ENCODE data around the gene ABAT.
"Not testable (repeated sequence)": the region's sequence is repeated elsewhere in the genome, so short reads cannot be mapped to it uniquely, and the experiment has no call there.

ABAT gene

GRCh38 chr16:8648877-8649276 is 25.5 kb upstream of the ABAT start:
- no peak for DNase-seq (ENCODE audit: extremely low read depth in 1 of 2, low read depth in 1 of 2)

GRCh38 chr16:8649829-8650554 is 24.4 kb upstream of the ABAT start:
- no peak for DNase-seq (ENCODE audit: extremely low read depth in 1 of 2, low read depth in 1 of 2)

DNA sequence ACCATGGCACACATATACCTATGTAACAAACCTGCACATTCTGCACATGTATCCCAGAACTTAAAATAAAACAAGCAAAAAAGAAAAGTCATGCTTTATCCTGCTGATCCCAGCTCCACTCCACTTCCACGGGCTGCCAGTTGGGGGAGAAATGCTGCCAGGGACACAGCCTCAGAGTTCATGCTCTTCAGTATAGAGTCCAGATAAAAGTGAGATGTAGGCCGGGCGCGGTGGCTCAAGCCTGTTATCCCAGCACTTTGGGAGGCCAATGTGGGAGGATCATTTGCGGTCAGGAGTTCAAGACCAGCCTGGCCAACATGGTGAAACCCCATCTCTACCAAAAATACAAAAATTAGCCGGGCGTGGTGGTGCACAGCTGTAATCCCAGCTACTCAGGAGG is 22.5 kb upstream of the ABAT start:
- DNase-seq (ENCODE audit: extremely low read depth in 1 of 2, low read depth in 1 of 2), result not testable (repeated sequence)

DNA sequence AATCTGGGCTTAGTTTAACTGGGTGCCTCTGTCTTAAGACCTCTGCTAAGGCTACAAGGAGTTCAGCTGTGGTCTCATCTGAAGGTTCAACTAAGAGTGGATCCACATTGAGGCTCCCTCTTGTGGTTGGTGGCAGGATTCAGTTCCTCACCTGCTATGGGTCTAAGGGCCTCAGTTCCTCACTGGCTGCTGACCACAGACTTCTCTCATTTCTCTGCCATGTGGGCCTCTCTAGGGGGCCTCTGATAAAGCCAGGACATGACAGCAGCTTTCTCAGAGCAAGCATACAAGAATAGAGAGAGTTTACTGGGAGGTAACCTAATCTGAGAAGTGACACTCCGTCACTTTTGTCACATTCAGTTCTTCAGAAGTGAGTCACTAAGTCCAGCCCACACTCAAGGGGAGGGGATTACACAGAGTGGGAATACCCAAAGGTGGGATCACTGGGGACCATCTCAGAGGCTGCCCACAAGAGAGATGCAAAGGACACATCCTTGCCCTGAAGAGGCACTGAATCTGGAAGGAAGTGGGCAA is 19.2 kb upstream of the ABAT start:
- peak in 1 of 2 donors; percentile 53 for DNase-seq (ENCODE audit: extremely low read depth in 1 of 2, low read depth in 1 of 2)

- no peak for DNase-seq (ENCODE audit: extremely low read depth in 1 of 2, low read depth in 1 of 2)
These were observed 18.0 kb upstream of the ABAT start for GRCh38 chr16:8656376-8656775.

GRCh38 chr16:8660841-8661301 is 13.5 kb upstream of the ABAT start:
- DNase-seq (ENCODE audit: extremely low read depth in 1 of 2, low read depth in 1 of 2), result peak in 1 of 2 donors; percentile 31

DNA sequence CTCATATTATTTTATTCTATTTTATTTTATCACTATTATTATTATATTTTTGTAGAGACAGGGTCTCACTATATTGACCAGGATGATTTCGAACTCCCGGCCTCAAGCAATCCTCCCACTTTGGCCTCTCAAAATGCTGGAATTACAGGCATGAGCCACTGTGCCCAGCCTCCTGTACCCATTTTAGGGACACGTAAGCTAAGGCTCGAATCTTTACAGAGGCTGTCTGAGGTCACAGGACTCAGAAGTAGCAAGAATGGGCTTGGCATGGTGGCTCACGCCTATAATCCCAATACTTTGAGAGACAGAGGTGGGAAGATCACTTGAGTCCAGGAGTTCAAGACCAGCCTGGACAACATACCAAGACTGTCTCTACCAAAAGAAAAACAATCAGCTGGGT is 12.7 kb upstream of the ABAT start:
- no peak for DNase-seq (ENCODE audit: extremely low read depth in 1 of 2, low read depth in 1 of 2)

DNA sequence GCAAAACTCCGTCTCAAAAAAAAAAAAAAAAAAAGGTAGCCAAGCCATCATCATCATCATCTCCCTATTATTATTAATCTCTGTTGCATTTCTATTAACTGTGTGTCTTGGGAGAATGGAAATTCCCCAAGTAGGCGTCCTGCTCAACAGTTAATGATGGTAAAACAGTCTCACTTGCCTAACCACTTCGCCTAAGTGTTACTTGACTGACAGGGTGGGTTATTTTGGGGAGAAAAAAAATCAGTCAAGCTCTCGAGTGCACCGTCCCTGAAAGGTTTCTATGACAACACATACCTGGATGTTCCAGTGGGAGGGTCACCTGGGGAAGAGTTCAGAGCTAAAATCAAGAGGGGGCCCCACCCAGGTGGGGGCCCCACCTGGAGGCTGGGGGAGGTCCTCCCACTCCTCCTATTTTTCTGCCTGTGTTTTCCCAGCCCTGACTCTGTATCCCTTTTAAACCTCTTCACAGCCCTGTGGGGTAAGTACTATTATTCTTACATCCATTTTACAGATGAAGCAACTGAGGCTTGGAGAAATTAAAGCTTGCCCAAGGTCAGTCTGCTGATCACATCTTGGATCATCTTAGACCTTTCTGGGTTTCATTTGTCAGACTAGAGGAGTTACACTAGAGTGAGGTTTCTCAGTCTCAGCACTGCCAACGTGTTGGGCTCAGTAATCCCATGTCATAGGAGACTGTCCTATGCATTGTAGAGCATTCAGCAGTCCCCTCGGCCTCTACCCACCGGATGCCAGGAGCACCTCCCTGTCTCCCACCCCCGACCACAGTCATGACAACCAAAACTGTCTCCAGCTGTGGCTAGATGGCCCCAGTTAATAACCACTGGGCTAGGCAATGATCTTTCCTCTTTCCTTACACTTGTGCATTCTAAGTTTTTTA is 11.0 kb upstream of the ABAT start:
- DNase-seq (ENCODE audit: extremely low read depth in 1 of 2, low read depth in 1 of 2), result no peak

DNA sequence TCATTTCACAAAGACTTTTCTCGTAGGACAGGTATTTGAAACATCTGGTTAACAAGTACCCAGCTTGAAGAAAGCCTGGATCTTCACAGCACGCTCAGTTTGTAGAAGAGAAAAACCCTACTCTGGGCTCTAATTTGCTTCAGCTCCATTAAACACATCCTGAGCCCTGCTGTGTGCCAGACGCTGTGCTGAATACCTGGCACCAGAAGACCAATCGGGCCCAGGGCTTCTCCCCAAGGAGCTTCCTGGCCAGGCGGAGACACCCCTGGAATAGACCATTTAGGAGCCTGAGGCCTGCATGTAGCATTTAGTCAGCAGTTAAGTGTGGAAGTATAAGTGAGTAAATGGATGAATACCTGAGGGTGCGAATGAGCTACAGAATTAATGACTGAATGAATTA is 8.9 kb upstream of the ABAT start:
- DNase-seq (ENCODE audit: extremely low read depth in 1 of 2, low read depth in 1 of 2), result no peak

DNA sequence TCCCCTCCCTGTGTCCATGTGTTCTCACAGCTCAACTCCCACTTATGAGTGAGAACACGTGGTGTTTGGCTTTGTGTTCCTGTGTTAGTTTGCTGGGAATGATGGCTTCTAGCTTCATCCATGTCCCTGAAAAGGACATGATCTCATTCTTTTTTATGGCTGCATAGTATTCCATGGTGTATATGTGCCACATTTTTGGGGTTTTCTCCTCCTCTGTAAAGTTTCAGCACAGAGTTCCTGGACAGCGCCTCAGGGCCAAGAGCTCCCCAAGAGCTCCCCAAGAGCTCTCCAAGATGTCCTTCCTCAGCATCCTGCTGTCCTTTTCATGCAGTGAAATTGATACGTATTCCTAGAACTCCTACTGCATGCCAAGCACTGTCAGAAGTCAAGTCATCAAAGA is 6.9 kb upstream of the ABAT start:
- no peak for DNase-seq (ENCODE audit: extremely low read depth in 1 of 2, low read depth in 1 of 2)

GRCh38 chr16:8668113-8668512 is 6.3 kb upstream of the ABAT start:
- DNase-seq (ENCODE audit: extremely low read depth in 1 of 2, low read depth in 1 of 2), result no peak

DNA sequence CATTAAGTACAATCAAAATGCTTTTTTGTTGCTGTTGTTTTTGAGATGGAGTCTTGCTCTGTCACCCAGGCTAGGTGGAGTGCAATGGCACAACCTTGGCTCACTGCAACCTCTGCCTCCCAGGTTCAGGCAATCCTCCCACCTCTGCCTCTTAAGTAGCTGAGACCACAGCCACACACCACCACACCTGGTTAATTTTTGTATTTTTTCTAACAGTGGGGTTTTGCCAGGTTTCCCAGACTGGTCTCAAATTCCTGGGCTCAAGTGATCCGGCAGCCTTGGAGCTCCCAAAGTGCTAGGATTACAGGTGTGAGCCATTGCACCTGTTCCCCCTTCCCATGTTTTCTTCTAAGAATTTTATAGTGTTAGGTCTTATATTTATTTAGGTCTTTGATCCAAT is 4.9 kb upstream of the ABAT start:
- no peak for DNase-seq (ENCODE audit: extremely low read depth in 1 of 2, low read depth in 1 of 2)

DNA sequence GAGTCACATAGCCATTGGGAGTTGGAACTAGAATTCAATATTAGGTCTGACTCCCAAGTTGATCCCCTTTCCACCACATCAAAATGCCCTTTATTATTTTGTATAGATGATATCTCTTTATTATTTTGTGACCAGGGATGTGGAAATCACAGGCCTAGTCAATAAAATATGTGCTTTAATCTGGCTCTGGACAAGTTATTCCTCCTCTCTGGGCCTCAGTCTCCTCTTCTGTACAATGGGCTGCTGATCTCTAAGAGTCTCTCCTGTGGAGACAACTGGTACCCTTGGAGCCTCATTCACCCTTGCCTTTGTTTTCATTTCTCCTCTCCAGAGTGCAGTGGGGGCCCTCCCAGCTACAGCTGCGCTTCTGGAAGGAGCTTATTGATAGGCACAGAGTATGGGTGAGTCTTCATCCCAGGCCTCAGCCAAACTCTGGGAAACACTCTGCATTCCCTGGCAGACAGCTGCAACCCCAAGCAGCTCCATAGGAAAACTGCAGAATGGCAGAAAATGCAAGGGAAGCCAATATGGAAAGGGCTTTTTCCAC is 4.3 kb upstream of the ABAT start:
- DNase-seq (ENCODE audit: extremely low read depth in 1 of 2, low read depth in 1 of 2), result no peak

- DNase-seq (ENCODE audit: extremely low read depth in 1 of 2, low read depth in 1 of 2), result no peak
These were observed 605 bp upstream of the ABAT start for GRCh38 chr16:8673611-8674412.

GRCh38 chr16:8675183-8676159 is 1.1 kb downstream of the ABAT start:
- peak; percentile 14 to 56 for DNase-seq (ENCODE audit: extremely low read depth in 1 of 2, low read depth in 1 of 2)

DNA sequence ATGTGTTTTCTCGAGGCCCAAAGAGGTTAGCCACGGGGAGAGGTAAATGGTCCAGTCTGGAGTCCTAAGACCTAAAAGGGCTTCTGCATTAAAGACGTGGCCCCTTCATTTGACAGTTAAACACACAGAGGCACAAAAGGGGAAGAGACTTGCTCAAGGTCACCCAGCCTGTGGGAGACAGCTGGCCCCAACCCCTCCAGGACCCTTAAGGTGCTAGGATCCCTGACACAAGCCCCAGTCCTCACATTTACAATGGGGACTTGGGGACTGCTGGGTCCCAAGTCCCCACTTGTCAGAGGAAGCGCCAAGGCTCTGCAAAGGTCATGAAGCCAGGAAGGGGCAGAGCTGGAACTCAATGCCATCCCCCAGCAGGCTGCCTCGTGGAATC is 1.7 kb downstream of the ABAT start:
- DNase-seq (ENCODE audit: extremely low read depth in 1 of 2, low read depth in 1 of 2), result no peak

DNA sequence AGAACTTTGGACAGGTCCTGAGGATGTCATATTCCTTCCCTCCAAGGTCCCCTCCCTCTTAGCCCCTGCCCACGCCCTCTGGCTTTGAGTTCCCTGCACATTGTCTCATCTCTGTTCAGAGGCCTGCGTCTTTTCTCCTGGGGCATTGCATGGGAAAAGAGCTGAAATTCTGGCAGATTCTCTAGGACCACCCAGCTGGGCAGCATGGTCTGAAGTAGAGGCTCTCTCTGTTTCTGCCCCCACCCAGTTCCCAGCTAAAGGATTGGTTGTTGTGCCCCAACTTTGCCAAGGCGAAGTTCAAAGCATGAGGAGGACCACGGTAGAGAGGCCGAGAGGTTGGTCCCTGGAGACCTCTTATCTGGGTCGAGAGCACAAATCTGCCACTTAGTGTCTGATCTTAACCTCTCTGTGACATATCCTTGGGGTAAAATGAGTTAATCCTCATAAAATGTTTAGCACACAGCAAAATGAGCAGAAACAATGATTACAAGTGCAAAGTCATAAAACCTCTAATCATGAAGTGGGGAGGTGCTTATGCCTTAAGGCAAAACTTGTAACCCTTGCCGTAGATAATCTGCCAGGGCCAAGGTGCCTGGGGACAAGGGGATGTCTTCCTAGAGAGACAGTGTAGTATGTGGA is 2.4 kb downstream of the ABAT start:
- no peak for DNase-seq (ENCODE audit: extremely low read depth in 1 of 2, low read depth in 1 of 2)

DNA sequence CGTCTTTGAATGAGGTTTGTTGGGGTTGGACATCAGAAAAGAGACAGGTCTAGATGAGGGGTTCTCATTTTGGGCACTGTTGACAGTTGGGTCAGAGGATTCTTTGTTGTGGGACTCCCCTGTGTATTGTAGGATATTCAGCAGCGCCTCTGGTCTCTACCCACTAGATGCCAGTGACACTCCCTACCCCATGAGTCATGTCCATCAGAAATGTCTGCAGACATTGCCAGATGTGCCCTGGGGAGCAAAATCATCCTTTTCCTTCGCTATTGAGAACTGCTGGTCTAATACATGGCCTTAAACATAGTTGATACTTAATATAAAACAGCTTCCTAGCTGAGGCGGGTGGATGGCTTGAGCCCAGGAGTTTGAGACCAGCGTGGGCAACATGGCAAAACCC is 3.1 kb downstream of the ABAT start:
- DNase-seq (ENCODE audit: extremely low read depth in 1 of 2, low read depth in 1 of 2), result no peak

Measured in stimulated activated CD8-positive, alpha-beta memory T cell treated with anti-CD3 and anti-CD28 coated beads, Interleukin-7, amount 100 ng/mL, for 48 hours (primary cell).